Ishikawa (cell line): ENCODE data around the gene POLN.

ENCODE experiments used
- CEBPB ChIP-seq: IDR thresholded peaks from 2 replicates; pipeline ENCODE4 v1.6.1; 2012
- CREB1 ChIP-seq: IDR thresholded peaks from 2 replicates; pipeline ENCODE4 v1.6.1; 2012; ENCODE audit warnings: low read depth
- EGR1 ChIP-seq: IDR thresholded peaks from 2 replicates; pipeline ENCODE4 v1.6.1; 2012
- EP300 ChIP-seq: IDR thresholded peaks from 2 replicates; pipeline ENCODE4 v1.6.1; 2012; ENCODE audit warnings: borderline replicate concordance
- FOXM1 ChIP-seq: IDR thresholded peaks from 2 replicates; pipeline ENCODE4 v1.6.1; 2012; ENCODE audit warnings: low read depth, borderline replicate concordance
- NFIC ChIP-seq: IDR thresholded peaks from 2 replicates; pipeline ENCODE4 v1.6.1; 2012
- RAD21 ChIP-seq: IDR thresholded peaks from 2 replicates; pipeline ENCODE4 v1.6.1; 2012; ENCODE audit warnings: low read depth
- REST ChIP-seq: IDR thresholded peaks from 2 replicates; pipeline ENCODE4 v1.6.1; 2012; ENCODE audit warnings: low read depth, mild to moderate bottlenecking
- TAF1 ChIP-seq: IDR thresholded peaks from 2 replicates; pipeline ENCODE4 v1.6.1; 2012; ENCODE audit warnings: low read depth, mild to moderate bottlenecking
- TCF12 ChIP-seq: IDR thresholded peaks from 2 replicates; pipeline ENCODE4 v1.6.1; 2012; ENCODE audit warnings: low read depth
- TEAD4 ChIP-seq: IDR thresholded peaks from 2 replicates; pipeline ENCODE4 v1.6.1; 2012
- USF1 ChIP-seq: IDR thresholded peaks from 2 replicates; pipeline ENCODE4 v1.6.1; 2012
- YY1 ChIP-seq: IDR thresholded peaks from 2 replicates; pipeline ENCODE4 v1.6.1; 2012; ENCODE audit warnings: low read depth
- ZBTB7A ChIP-seq: IDR thresholded peaks from 2 replicates; pipeline ENCODE4 v1.6.1; 2012; ENCODE audit warnings: low read depth
- TF ChIP-seq, protein P1 (sequence below): IDR thresholded peaks from 2 replicates; pipeline ENCODE4 v1.6.1; 2012

The POLN gene

GRCh38 chr4:2252530-2253091 is 10.7 kb upstream of the POLN start:
- TF ChIP-seq ZBTB7A (no peak), YY1 (no peak), TEAD4 (no peak), RAD21 (no peak), NFIC (no peak), CEBPB (no peak)
- TF ChIP-seq, protein P1, sequence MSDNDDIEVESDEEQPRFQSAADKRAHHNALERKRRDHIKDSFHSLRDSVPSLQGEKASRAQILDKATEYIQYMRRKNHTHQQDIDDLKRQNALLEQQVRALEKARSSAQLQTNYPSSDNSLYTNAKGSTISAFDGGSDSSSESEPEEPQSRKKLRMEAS = no peak

DNA sequence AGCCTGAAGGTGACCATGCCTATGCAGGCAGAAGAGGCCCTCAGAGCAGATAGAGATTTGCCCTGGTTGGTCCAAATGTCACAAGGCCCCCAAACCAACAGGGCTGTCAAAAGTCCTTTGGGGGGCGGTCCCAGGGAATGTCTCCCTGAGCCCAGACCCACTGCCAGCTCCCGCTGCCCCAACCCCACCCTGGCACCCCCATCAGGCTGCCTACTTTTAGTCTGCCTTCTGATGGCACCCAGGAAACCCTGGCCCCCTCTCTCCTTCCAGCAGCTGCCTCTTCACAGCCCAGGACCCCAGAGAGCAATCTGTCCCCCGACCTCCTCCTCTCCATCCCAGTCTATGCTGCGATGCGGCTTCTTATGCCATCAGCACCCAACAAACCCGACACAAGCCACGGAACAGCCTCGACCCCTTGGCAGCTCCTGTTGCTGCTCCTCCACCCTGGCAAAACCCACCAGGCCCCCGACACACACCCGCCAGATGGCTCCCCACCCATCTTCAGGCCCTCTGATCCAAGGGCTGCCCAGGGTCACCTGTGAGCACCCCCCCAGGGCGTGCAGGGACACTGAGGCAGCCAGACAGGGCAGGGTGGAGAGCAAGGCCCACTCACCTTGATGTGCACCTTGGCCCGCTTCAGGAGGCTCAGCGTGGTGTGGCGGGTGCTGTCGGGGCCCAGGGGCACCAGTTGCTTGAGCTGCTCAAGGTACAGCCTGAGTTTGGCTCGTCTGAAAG is 10.0 kb upstream of the POLN start:
- TF ChIP-seq CREB1 = no peak
- no peak for TF ChIP-seq YY1
- TF ChIP-seq USF1 = no peak
- no peak for TF ChIP-seq REST
- no peak for TF ChIP-seq TAF1
- TF ChIP-seq ZBTB7A = no peak
- no peak for TF ChIP-seq CEBPB
- TF ChIP-seq NFIC = no peak
- TF ChIP-seq, protein P1 = no peak
- TF ChIP-seq EGR1 = no peak
- no peak for TF ChIP-seq RAD21
- no peak for TF ChIP-seq FOXM1
- no peak for TF ChIP-seq EP300
- TF ChIP-seq TEAD4 = no peak
- no peak for TF ChIP-seq TCF12

GRCh38 chr4:2251073-2251794 is 9.3 kb upstream of the POLN start:
- no peak for TF ChIP-seq USF1
- no peak for TF ChIP-seq CREB1
- TF ChIP-seq YY1 = no peak
- no peak for TF ChIP-seq TEAD4
- no peak for TF ChIP-seq NFIC

GRCh38 chr4:2250357-2251072 is 8.6 kb upstream of the POLN start:
- TF ChIP-seq YY1 = no peak
- TF ChIP-seq TEAD4 = no peak
- no peak for TF ChIP-seq REST
- no peak for TF ChIP-seq FOXM1

DNA sequence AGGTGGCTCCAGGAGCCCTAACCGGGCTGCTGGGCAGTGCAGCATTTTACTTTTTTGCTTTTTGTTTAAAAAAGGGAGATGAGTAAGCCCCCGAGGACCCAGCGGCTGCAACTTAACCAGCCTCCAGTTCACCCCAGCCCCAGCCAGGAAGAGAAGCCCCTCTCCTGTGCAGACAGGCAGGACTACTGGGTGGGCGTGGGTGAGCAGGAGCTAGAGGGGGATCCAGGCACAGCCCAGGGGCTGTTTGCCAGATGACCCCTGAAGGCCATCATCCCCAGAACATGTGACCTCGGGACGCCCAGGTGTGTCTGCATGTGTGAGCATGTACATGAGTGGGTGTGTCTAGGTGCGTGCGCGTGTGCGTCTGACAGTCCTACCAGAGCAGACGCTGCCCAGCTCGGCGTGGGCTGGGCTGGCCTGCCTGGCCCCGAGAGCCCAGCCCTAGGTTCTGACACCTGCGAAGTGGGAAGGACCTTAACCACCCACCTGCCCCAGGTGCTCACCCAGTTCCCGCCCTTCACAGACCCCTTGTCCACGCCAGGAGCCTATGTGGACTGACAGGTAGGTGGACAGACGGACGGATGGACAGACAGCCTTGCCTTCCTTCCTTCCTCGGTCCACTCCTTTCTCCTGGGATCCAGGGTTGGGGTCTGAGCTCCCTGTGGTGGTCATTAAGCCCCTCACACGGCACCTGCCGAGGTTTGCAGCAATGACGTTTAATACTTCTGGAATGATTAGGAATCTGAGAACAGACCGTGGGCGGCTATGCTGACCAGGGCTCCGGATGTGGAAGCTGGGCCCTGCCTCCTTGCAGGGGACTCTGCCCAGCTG is 7.8 kb upstream of the POLN start:
- TF ChIP-seq TEAD4 (no peak), YY1 (no peak), CREB1 (no peak), NFIC (no peak), FOXM1 (no peak), USF1 (no peak), TCF12 (no peak), EGR1 (no peak), CEBPB (no peak), EP300 (no peak), ZBTB7A (no peak), TAF1 (no peak), REST (no peak), RAD21 (no peak)
- TF ChIP-seq, protein P1 = no peak
